Ishikawa (cell line): ENCODE measurements around the gene ELANE.

Experiments
- CREB1 ChIP-seq: IDR thresholded peaks from 2 replicates; pipeline ENCODE4 v1.6.1; 2012; ENCODE audit warnings: low read depth
- MAX ChIP-seq: IDR thresholded peaks from 2 replicates; pipeline ENCODE4 v1.6.1; 2012
- TEAD4 ChIP-seq: IDR thresholded peaks from 2 replicates; pipeline ENCODE4 v1.6.1; 2012

- TF ChIP-seq MAX (peak; percentile 54), CREB1 (no peak), TEAD4 (peak; percentile 85)
Observed at GRCh38 chr19:850221-850978, 1.7 kb upstream of the ELANE start.
